PC-3 (cell line): Measurements from ENCODE around the gene ERN2. TPM values are rescaled to one million over a fixed set of nuclear protein-coding genes. Genes with fewer than 3 reads are reported as not detected.
"Not testable (repeated sequence)": the region's sequence is repeated elsewhere in the genome, so short reads cannot be mapped to it uniquely, and the experiment has no call there.

Experiments used
- ATAC-seq: fragments of 200-7000 bp; cut with Tn5 transposase; 2 replicates; pipeline ENCODE4 v1.9.1; 2020; ENCODE audit warnings: mild to moderate bottlenecking, moderate library complexity
- BruUV-seq: library from RNA; stranded (reverse); fragments of 400-500 nt; replicated peaks from 2 replicates; lab custom pipeline; 2021; lab: Mats Ljungman, UMichigan
- CTCF ChIA-PET: fragments of 300-600 bp; sonication (Branson Sonifier 250); formaldehyde crosslinking; loops from one replicate; lab custom pipeline; 2022; ENCODE audit warnings: antibody characterized with exemption; lab: Charles Lee
- POLR2A ChIA-PET: fragments of 300-600 bp; sonication (Branson Sonifier 250); formaldehyde crosslinking; loops from one replicate; lab custom pipeline; 2022; ENCODE audit warnings: antibody characterized with exemption; ENCODE audit not compliant: unreplicated experiment; lab: Charles Lee
- DNase-seq: peaks from one replicate; pipeline ENCODE4 v3.0.0-alpha.2; 2015
- H2AFZ ChIP-seq: fragments of 300-600 bp; sonication (generic); 2 replicates; pipeline ENCODE4 v1.6.0; 2016; ENCODE audit warnings: antibody characterized with exemption, low read length
- H3F3A ChIP-seq: fragments of 300-600 bp; sonication (generic); one replicate; pipeline ENCODE4 v1.6.0; 2017; ENCODE audit warnings: antibody characterized with exemption, low read length, control low read depth, mild to moderate bottlenecking; ENCODE audit not compliant: unreplicated experiment
- H3K27ac ChIP-seq: fragments of 300-600 bp; sonication (generic); 2 replicates; pipeline ENCODE4 v1.5.1; 2016; ENCODE audit warnings: mild to moderate bottlenecking, low read length
- H3K27me3 ChIP-seq: fragments of 300-600 bp; sonication (generic); 2 replicates; pipeline ENCODE4 v1.6.1; 2016; ENCODE audit warnings: low read length, mixed read lengths
- H3K36me3 ChIP-seq: fragments of 300-600 bp; sonication (generic); 2 replicates; pipeline ENCODE4 v1.6.1; 2016; ENCODE audit warnings: low read depth, mixed run types, low read length, mixed read lengths
- H3K4me1 ChIP-seq: fragments of 300-600 bp; sonication (generic); 2 replicates; pipeline ENCODE4 v1.5.1; 2016; ENCODE audit warnings: low read length; ENCODE audit not compliant: insufficient read depth
- H3K4me2 ChIP-seq: fragments of 300-600 bp; sonication (generic); 2 replicates; pipeline ENCODE4 v1.6.0; 2016; ENCODE audit warnings: low read length
- H3K4me3 ChIP-seq: fragments of 300-600 bp; sonication (generic); 2 replicates; pipeline ENCODE4 v1.5.1; 2016; ENCODE audit warnings: mild to moderate bottlenecking, low read length, mixed read lengths
- H3K79me2 ChIP-seq: fragments of 300-600 bp; sonication (generic); 2 replicates; pipeline ENCODE4 v1.6.1; 2017; ENCODE audit warnings: low read length, mixed read lengths
- H3K9ac ChIP-seq: fragments of 300-600 bp; sonication (generic); 2 replicates; pipeline ENCODE4 v1.6.0; 2016; ENCODE audit warnings: mild to moderate bottlenecking, low read length
- H3K9me2 ChIP-seq: fragments of 300-600 bp; sonication (generic); replicated peaks from 2 replicates; pipeline ENCODE4 v1.6.1; 2016; ENCODE audit warnings: mixed run types, low read length, mixed read lengths
- H3K9me3 ChIP-seq: fragments of 300-600 bp; sonication (generic); 2 replicates; pipeline ENCODE4 v1.6.1; 2016; ENCODE audit warnings: low read length, mixed read lengths
- H4K20me1 ChIP-seq: fragments of 300-600 bp; sonication (generic); 2 replicates; pipeline ENCODE4 v1.6.1; 2016; ENCODE audit warnings: low read length, mixed read lengths
- CTCF ChIP-seq: fragments of 300-600 bp; sonication (generic); conservative IDR thresholded peaks from 2 replicates; pipeline ENCODE4 v1.5.1; 2017; ENCODE audit warnings: antibody characterized with exemption, low read depth, mild to moderate bottlenecking, low read length
- EZH2 ChIP-seq: fragments of 300-600 bp; sonication (generic); IDR thresholded peaks from one replicate; pipeline ENCODE4 v1.6.1; 2017; ENCODE audit warnings: antibody characterized with exemption, mild to moderate bottlenecking, low read length; ENCODE audit not compliant: unreplicated experiment
- EZH2phosphoT487 ChIP-seq: fragments of 300-600 bp; sonication (generic); IDR thresholded peaks from 2 replicates; pipeline ENCODE4 v1.6.1; 2018; ENCODE audit warnings: mild to moderate bottlenecking, antibody characterized with exemption, low read length, borderline replicate concordance
- intact Hi-C: fragments of 100-400 bp; cut with micrococcal nuclease; formaldehyde crosslinking; loops from 2 replicates; pipeline ENCODE4 v1.9.0; 2023
- total RNA-seq: library from RNA; depleted of rRNA; stranded (reverse); fragments of >200 nt; gene quantifications from 2 replicates; pipeline ENCODE4 v1.2.3, GENCODE V29; 2014

Gene ERN2
- total RNA-seq, 1 experiment from 2014 or later, result not detected

GRCh38 chr16:23755484-23755809, 42.4 kb upstream of the ERN2 start:
- Histone ChIP-seq H3K9me2 (no peaks in the 10 kb centered on the region), H3K4me1 (no peaks in the 10 kb centered on the region), H3K27ac (no peak overlapping the region), H3K9me3 (no peaks in the 10 kb centered on the region), H3F3A (no peaks in the 10 kb centered on the region), H3K79me2 (no peaks in the 10 kb centered on the region), H3K4me3 (no peak overlapping the region), H3K4me2 (no peak overlapping the region), H4K20me1 (no peaks in the 10 kb centered on the region), H2AFZ (no peak overlapping the region), H3K9ac (no peak overlapping the region), H3K27me3 (peaks cover 15% of the 10 kb centered on the region), H3K36me3 (no peaks in the 10 kb centered on the region)
- intact Hi-C loops, result no loop called here
- TF ChIP-seq CTCF (no peak), EZH2 (no peak), EZH2phosphoT487 (no peak)
- DNase-seq (no peak), ATAC-seq (no peak)
- CTCF ChIA-PET, result no interaction called here
- no TSS peak for BruUV-seq
- POLR2A ChIA-PET, result no interaction called here

GRCh38 chr16:23754594-23755483, 41.8 kb upstream of the ERN2 start, which contains the start of gene CHP2:
TSS of gene CHP2 (plus strand) at chr16:23755026. CDS start at chr16:23755050, 24 bp downstream.
- BruUV-seq, result no TSS peak
- Histone ChIP-seq H3K79me2 (no peaks in the 10 kb centered on the region), H3K4me3 (no peak within 1 kb of the TSS), H2AFZ (no peak within 1 kb of the TSS), H3K9ac (no peak within 1 kb of the TSS), H4K20me1 (no peaks in the 10 kb centered on the region), H3K9me3 (no peaks in the 10 kb centered on the region), H3K9me2 (no peaks in the 10 kb centered on the region), H3K4me1 (no peaks in the 10 kb centered on the region), H3K27ac (no peak within 1 kb of the TSS), H3K4me2 (no peak within 1 kb of the TSS), H3F3A (no peaks in the 10 kb centered on the region), H3K36me3 (no peaks in the 10 kb centered on the region), H3K27me3 (peaks cover 15% of the 10 kb centered on the region)
- POLR2A ChIA-PET, result no interaction called here
- no peak for DNase-seq
- CTCF ChIA-PET, result no interaction called here
- intact Hi-C loops, result no loop called here
- no peak for ATAC-seq
- no peak for TF ChIP-seq EZH2
- no peak for TF ChIP-seq EZH2phosphoT487

DNA sequence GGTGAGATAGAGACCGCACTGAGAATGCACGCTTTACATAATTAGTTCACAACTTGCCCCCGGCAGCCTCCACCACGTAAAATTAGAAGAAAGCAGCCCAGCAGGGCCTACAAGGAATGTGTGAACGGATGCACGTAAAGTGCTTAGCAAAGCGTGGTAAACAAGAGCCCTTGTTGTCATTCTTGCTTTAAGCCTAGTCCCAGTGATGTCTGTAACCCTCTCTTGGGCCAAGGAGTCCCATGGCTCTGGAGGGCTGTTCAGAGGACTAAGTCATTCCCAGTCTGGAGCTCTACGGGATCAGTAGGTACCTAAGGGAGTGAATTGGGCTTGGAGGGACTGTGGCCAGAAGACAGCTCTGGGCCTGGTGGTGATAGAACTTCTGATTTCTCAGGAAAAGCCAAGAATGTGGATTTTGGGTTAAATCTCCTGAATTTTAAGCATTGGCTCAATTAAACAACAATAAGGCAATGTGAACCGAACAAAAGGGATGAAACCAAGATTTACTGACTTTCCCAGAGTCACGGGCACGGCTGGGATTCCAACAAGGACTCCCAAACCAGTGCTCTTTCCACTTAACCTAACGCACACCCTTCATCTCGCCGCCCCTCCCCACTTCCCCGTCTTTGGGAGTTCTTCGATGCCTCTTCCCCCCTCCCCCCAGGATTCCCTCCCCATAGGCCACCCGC, 41.0 kb upstream of the ERN2 start:
- Histone ChIP-seq H3K27ac (no peak overlapping the region), H3K79me2 (no peaks in the 10 kb centered on the region), H3F3A (no peaks in the 10 kb centered on the region), H3K9ac (no peak overlapping the region), H3K4me2 (no peak overlapping the region), H3K27me3 (peaks cover 15% of the 10 kb centered on the region), H4K20me1 (no peaks in the 10 kb centered on the region), H3K36me3 (no peaks in the 10 kb centered on the region), H3K9me2 (no peaks in the 10 kb centered on the region), H3K4me1 (no peaks in the 10 kb centered on the region), H3K9me3 (no peaks in the 10 kb centered on the region), H3K4me3 (no peak overlapping the region), H2AFZ (no peak overlapping the region)
- TF ChIP-seq CTCF (no peak), EZH2 (no peak), EZH2phosphoT487 (no peak)
- intact Hi-C loops, result no loop called here
- POLR2A ChIA-PET, result no interaction called here
- no TSS peak for BruUV-seq
- ATAC-seq (no peak), DNase-seq (no peak)
- CTCF ChIA-PET, result no interaction called here

DNA sequence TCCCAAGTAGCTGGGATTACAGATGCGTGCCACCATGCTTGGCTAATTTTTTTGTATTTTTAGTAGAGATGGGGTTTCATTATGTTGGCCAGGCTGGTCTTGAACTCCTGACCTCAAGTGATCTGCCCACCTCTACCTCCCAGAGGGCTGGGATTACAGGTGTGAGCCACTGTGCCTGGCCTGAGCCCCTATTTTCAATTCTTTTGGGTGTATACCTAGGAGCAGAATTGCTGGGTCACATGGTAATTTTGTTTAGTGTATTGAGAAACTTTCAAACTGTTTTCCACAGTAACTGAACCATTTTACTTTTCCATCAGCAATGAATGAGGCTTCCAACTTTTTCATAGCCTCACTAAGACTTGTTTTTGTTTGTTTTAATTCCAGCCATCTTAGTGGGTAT, 38.0 kb upstream of the ERN2 start:
- CTCF ChIA-PET, POLR2A ChIA-PET, DNase-seq, H4K20me1 ChIP-seq, H3K9me3 ChIP-seq, H3F3A ChIP-seq, H3K79me2 ChIP-seq, H3K9ac ChIP-seq, H3K9me2 ChIP-seq, H3K27me3 ChIP-seq, H3K27ac ChIP-seq, H3K4me1 ChIP-seq, H3K36me3 ChIP-seq, H2AFZ ChIP-seq, H3K4me2 ChIP-seq, intact Hi-C loops, H3K4me3 ChIP-seq, ATAC-seq, BruUV-seq: not testable (repeated sequence)
